Inflammatory macrophage treated with lipopolysaccharide for 1 hour (primary cell): ENCODE data around the gene TNFSF11.

ENCODE experiments used
- DNase-seq, 2 donors: peaks; one replicate each; pipeline ENCODE4 v3.0.0-alpha.2; 2020 to 2022

The TNFSF11 gene

GRCh38 chr13:42656161-42656560, 82.2 kb downstream of the TNFSF11 start:
- peak in 1 of 2 donors; percentile 0 for DNase-seq

GRCh38 chr13:42656958-42657357, 83.0 kb downstream of the TNFSF11 start:
- DNase-seq: no peak
